ENCODE measurements around the gene TRIP13. TPM values are rescaled to one million over a fixed set of nuclear protein-coding genes. Genes with fewer than 3 reads are reported as not detected.
"Not testable (repeated sequence)": the region's sequence is repeated elsewhere in the genome, so short reads cannot be mapped to it uniquely, and the experiment has no call there.

The TRIP13 gene
- total RNA-seq, 1 experiment from 2014 or later: 69.0 TPM

GRCh38 chr5:932151-932627 is 39.5 kb downstream of the TRIP13 start:
- H3F3A ChIP-seq (ENCODE audit: low read length, unreplicated experiment): no peaks in the 10 kb centered on the region
- H3K36me3 ChIP-seq (ENCODE audit: low read depth, low read length): no peaks in the 10 kb centered on the region
- H3K4me3 ChIP-seq (ENCODE audit: low read length): no peak overlapping the region
- TF ChIP-seq EZH2phosphoT487 (IDR thresholded peaks at IDR 0.05; ENCODE audit: borderline replicate concordance, low read length) (no peak), EZH2 (IDR thresholded peaks at IDR 0.05; ENCODE audit: low read length, unreplicated experiment) (no peak), CTCF (conservative IDR thresholded peaks at IDR 0.05; ENCODE audit: low read depth, low read length) (no peak)
- H3K27me3 ChIP-seq (ENCODE audit: low read length): no peaks in the 10 kb centered on the region
- peak overlapping the region; percentile 77 for H3K27ac ChIP-seq (ENCODE audit: low read length)
- H3K9ac ChIP-seq (ENCODE audit: low read length): peak overlapping the region; percentile 49
- H3K9me2 ChIP-seq (replicated peaks; ENCODE audit: low read length): no peaks in the 10 kb centered on the region
- no peaks in the 10 kb centered on the region for H3K9me3 ChIP-seq (ENCODE audit: low read length)
- ATAC-seq (no peak), DNase-seq (no peak)
- POLR2A ChIA-PET (ENCODE audit: unreplicated experiment): no interaction called here
- intact Hi-C loops (cut with micrococcal nuclease): loop anchor here (5.0 kb wide), 1 partner anchor 70 kb away; no protein-coding TSS in a partner anchor
- no peaks in the 10 kb centered on the region for H4K20me1 ChIP-seq (ENCODE audit: low read length)
- peaks cover 31% of the 10 kb centered on the region for H3K4me1 ChIP-seq (ENCODE audit: insufficient read depth, low read length)
- H3K79me2 ChIP-seq (ENCODE audit: low read length): no peaks in the 10 kb centered on the region
- no peak overlapping the region for H2AFZ ChIP-seq (ENCODE audit: low read length)
- CTCF ChIA-PET: no interaction called here
- BruUV-seq (replicated peaks): TSS peak; percentile 68
- H3K4me2 ChIP-seq (ENCODE audit: low read length): peak overlapping the region; percentile 18; the same call in 1 of the 2 replicates

GRCh38 chr5:932628-933250 is 40.1 kb downstream of the TRIP13 start:
- H3K9ac ChIP-seq (ENCODE audit: low read length): peak overlapping the region; percentile 49
- POLR2A ChIA-PET (ENCODE audit: unreplicated experiment): no interaction called here
- TF ChIP-seq EZH2phosphoT487 (IDR thresholded peaks at IDR 0.05; ENCODE audit: borderline replicate concordance, low read length) (no peak), CTCF (conservative IDR thresholded peaks at IDR 0.05; ENCODE audit: low read depth, low read length) (no peak), EZH2 (IDR thresholded peaks at IDR 0.05; ENCODE audit: low read length, unreplicated experiment) (no peak)
- intact Hi-C loops (cut with micrococcal nuclease): loop anchor here (5.0 kb wide), 1 partner anchor 70 kb away; no protein-coding TSS in a partner anchor
- H4K20me1 ChIP-seq (ENCODE audit: low read length): no peaks in the 10 kb centered on the region
- no TSS peak for BruUV-seq (replicated peaks)
- ATAC-seq: peak; percentile 52
- H3K79me2 ChIP-seq (ENCODE audit: low read length): no peaks in the 10 kb centered on the region
- DNase-seq: peak; percentile 70
- no peak overlapping the region for H3K4me3 ChIP-seq (ENCODE audit: low read length)
- H3F3A ChIP-seq (ENCODE audit: low read length, unreplicated experiment): no peaks in the 10 kb centered on the region
- CTCF ChIA-PET: no interaction called here
- H3K36me3 ChIP-seq (ENCODE audit: low read depth, low read length): no peaks in the 10 kb centered on the region
- H3K9me3 ChIP-seq (ENCODE audit: low read length): no peaks in the 10 kb centered on the region
- no peaks in the 10 kb centered on the region for H3K9me2 ChIP-seq (replicated peaks; ENCODE audit: low read length)
- H3K4me1 ChIP-seq (ENCODE audit: insufficient read depth, low read length): peaks cover 31% of the 10 kb centered on the region
- peak overlapping the region; percentile 18; the same call in 1 of the 2 replicates for H3K4me2 ChIP-seq (ENCODE audit: low read length)
- no peaks in the 10 kb centered on the region for H3K27me3 ChIP-seq (ENCODE audit: low read length)
- no peak overlapping the region for H2AFZ ChIP-seq (ENCODE audit: low read length)
- H3K27ac ChIP-seq (ENCODE audit: low read length): peak overlapping the region; percentile 77

GRCh38 chr5:933251-933861 is 40.7 kb downstream of the TRIP13 start:
- H3K79me2 ChIP-seq (ENCODE audit: low read length): no peaks in the 10 kb centered on the region
- peaks cover 31% of the 10 kb centered on the region for H3K4me1 ChIP-seq (ENCODE audit: insufficient read depth, low read length)
- ChIA-PET POLR2A (ENCODE audit: unreplicated experiment) (no interaction called here), CTCF (no interaction called here)
- no peaks in the 10 kb centered on the region for H3F3A ChIP-seq (ENCODE audit: low read length, unreplicated experiment)
- DNase-seq: no peak
- no peaks in the 10 kb centered on the region for H3K9me2 ChIP-seq (replicated peaks; ENCODE audit: low read length)
- intact Hi-C loops (cut with micrococcal nuclease): loop anchor here (5.0 kb wide), 1 partner anchor 69 kb away; no protein-coding TSS in a partner anchor
- no peaks in the 10 kb centered on the region for H3K9me3 ChIP-seq (ENCODE audit: low read length)
- H3K27me3 ChIP-seq (ENCODE audit: low read length): no peaks in the 10 kb centered on the region
- ATAC-seq: no peak
- no peak overlapping the region for H3K4me3 ChIP-seq (ENCODE audit: low read length)
- TF ChIP-seq EZH2phosphoT487 (IDR thresholded peaks at IDR 0.05; ENCODE audit: borderline replicate concordance, low read length): no peak
- TF ChIP-seq EZH2 (IDR thresholded peaks at IDR 0.05; ENCODE audit: low read length, unreplicated experiment): no peak
- no peak overlapping the region for H2AFZ ChIP-seq (ENCODE audit: low read length)
- no peaks in the 10 kb centered on the region for H4K20me1 ChIP-seq (ENCODE audit: low read length)
- H3K27ac ChIP-seq (ENCODE audit: low read length): peak overlapping the region; percentile 77
- BruUV-seq (replicated peaks): no TSS peak
- H3K4me2 ChIP-seq (ENCODE audit: low read length): no peak overlapping the region
- no peaks in the 10 kb centered on the region for H3K36me3 ChIP-seq (ENCODE audit: low read depth, low read length)
- H3K9ac ChIP-seq (ENCODE audit: low read length): peak overlapping the region; percentile 6; the same call in 1 of the 2 replicates

GRCh38 chr5:933951-934350 is 41.3 kb downstream of the TRIP13 start:
- POLR2A ChIA-PET (ENCODE audit: unreplicated experiment): not testable (repeated sequence)

More at GRCh38 chr5:933951-934350, 41.3 kb downstream of the TRIP13 start:
- not testable (repeated sequence) for H3K9ac ChIP-seq (ENCODE audit: low read length); H3K9me3 ChIP-seq (ENCODE audit: low read length); BruUV-seq (replicated peaks); ATAC-seq; H3K9me2 ChIP-seq (replicated peaks; ENCODE audit: low read length); H2AFZ ChIP-seq (ENCODE audit: low read length); H3K4me3 ChIP-seq (ENCODE audit: low read length); H3F3A ChIP-seq (ENCODE audit: low read length, unreplicated experiment); H3K79me2 ChIP-seq (ENCODE audit: low read length); H3K27me3 ChIP-seq (ENCODE audit: low read length); H3K27ac ChIP-seq (ENCODE audit: low read length); H3K36me3 ChIP-seq (ENCODE audit: low read depth, low read length); H3K4me2 ChIP-seq (ENCODE audit: low read length); DNase-seq; H4K20me1 ChIP-seq (ENCODE audit: low read length)
- intact Hi-C loops (cut with micrococcal nuclease): loop anchor here (5.0 kb wide), 1 partner anchor 68 kb away; no protein-coding TSS in a partner anchor
- CTCF ChIA-PET: interaction anchor here (0.5 to 1.4 kb wide), 3 partner anchors 86 to 233 kb away, joined by 3 to 4 read pairs (median 3); no protein-coding TSS in a partner anchor
- peaks cover 31% of the 10 kb centered on the region for H3K4me1 ChIP-seq (ENCODE audit: insufficient read depth, low read length)

Data from PC-3 (cell line).